IMR-90 (cell line): ENCODE data around the gene ST8SIA4. TPM values are rescaled to one million over a fixed set of nuclear protein-coding genes. Genes with fewer than 3 reads are reported as not detected.

ENCODE experiments used
- ATAC-seq: fragments of 200-7000 bp; cut with Tn5 transposase; 2 replicates; pipeline ENCODE4 v1.9.1; 2020; ENCODE audit warnings: low read depth, mild to moderate bottlenecking, moderate library complexity
- BruUV-seq: library from RNA; stranded (reverse); fragments of 400-500 nt; replicated peaks from 2 replicates; lab custom pipeline; 2021; lab: Mats Ljungman, UMichigan
- CTCF ChIA-PET: fragments of 300-600 bp; formaldehyde crosslinking; extraction: SDS; loops from one replicate; lab custom pipeline; 2021; ENCODE audit warnings: antibody characterized with exemption; lab: Yijun Ruan, JAX
- POLR2A ChIA-PET: fragments of 300-600 bp; sonication (Branson Sonifier 250); formaldehyde crosslinking; loops from one replicate; lab custom pipeline; 2022; ENCODE audit warnings: antibody characterized with exemption; ENCODE audit not compliant: unreplicated experiment; lab: Charles Lee
- DNase-seq: peaks from one replicate; pipeline ENCODE4 v3.0.0; 2013
- H2AFZ ChIP-seq: replicated peaks from 2 replicates; pipeline ENCODE3; 2013; ENCODE audit warnings: low read length, mild to moderate bottlenecking; ENCODE audit not compliant: poor library complexity
- H2AK5ac ChIP-seq: 2 replicates; pipeline ENCODE4 v1.6.1; 2013; ENCODE audit warnings: low read depth, low read length, inconsistent platforms
- H2AK9ac ChIP-seq: replicated peaks from 2 replicates; pipeline ENCODE3; 2013; ENCODE audit warnings: mild to moderate bottlenecking, low read depth, low read length, moderate library complexity; ENCODE audit not compliant: poor library complexity
- H2BK120ac ChIP-seq: 2 replicates; pipeline ENCODE4 v1.6.1; 2013; ENCODE audit warnings: low read depth, low read length, inconsistent platforms
- H2BK15ac ChIP-seq: 3 replicates; pipeline ENCODE4 v1.6.1; 2013; ENCODE audit warnings: low read depth, low read length, inconsistent platforms
- H2BK20ac ChIP-seq: 2 replicates; pipeline ENCODE4 v1.6.1; 2013; ENCODE audit warnings: low read depth, mild to moderate bottlenecking, inconsistent platforms, low read length, moderate library complexity
- H2BK5ac ChIP-seq: 2 replicates; pipeline ENCODE4 v1.6.1; 2013; ENCODE audit warnings: mild to moderate bottlenecking, low read depth, low read length, inconsistent platforms; ENCODE audit not compliant: poor library complexity, severe bottlenecking
- H3K14ac ChIP-seq: replicated peaks from 2 replicates; pipeline ENCODE4 v1.6.1; 2013; ENCODE audit warnings: low read depth, low read length, inconsistent platforms
- H3K18ac ChIP-seq: 2 replicates; pipeline ENCODE4 v1.6.1; 2013; ENCODE audit warnings: low read depth, low read length, control low read depth
- H3K23ac ChIP-seq: 2 replicates; pipeline ENCODE4 v1.6.1; 2013; ENCODE audit warnings: low read depth, low read length, inconsistent platforms
- H3K27ac ChIP-seq: 2 replicates; pipeline ENCODE4 v1.5.1; 2013; ENCODE audit warnings: mild to moderate bottlenecking, control low read depth, low read length; ENCODE audit not compliant: insufficient read depth
- H3K27me3 ChIP-seq: 2 replicates; pipeline ENCODE4 v1.6.1; 2013; ENCODE audit warnings: low read length; ENCODE audit not compliant: control insufficient read depth, insufficient read depth
- H3K36me3 ChIP-seq: 2 replicates; pipeline ENCODE4 v1.6.1; 2013; ENCODE audit warnings: low read length, mixed read lengths; ENCODE audit not compliant: control insufficient read depth, insufficient read depth
- H3K4ac ChIP-seq: 2 replicates; pipeline ENCODE4 v1.6.1; 2013; ENCODE audit warnings: low read depth, low read length, inconsistent platforms
- H3K4me1 ChIP-seq: 2 replicates; pipeline ENCODE4 v1.6.1; 2013; ENCODE audit warnings: low read length, mixed read lengths; ENCODE audit not compliant: control insufficient read depth, insufficient read depth
- H3K4me2 ChIP-seq: 2 replicates; pipeline ENCODE4 v1.6.1; 2013; ENCODE audit warnings: low read depth, mild to moderate bottlenecking, control low read depth, low read length, moderate library complexity
- H3K4me3 ChIP-seq: 2 replicates; pipeline ENCODE4 v1.5.1; 2013; ENCODE audit warnings: low read depth, mild to moderate bottlenecking, control low read depth, low read length, moderate library complexity; ENCODE audit not compliant: insufficient read depth
- H3K56ac ChIP-seq: 2 replicates; pipeline ENCODE4 v1.6.1; 2013; ENCODE audit warnings: low read length, inconsistent platforms; ENCODE audit not compliant: insufficient read depth; ENCODE audit errors: extremely low read depth
- H3K79me1 ChIP-seq, 2 experiments: 2 replicates each; pipeline ENCODE4 v1.6.1; 2013; ENCODE audit warnings: low read length in 2 of 2, inconsistent platforms in 1 of 2, low read depth in 1 of 2
- H3K9ac ChIP-seq: 2 replicates; pipeline ENCODE4 v1.6.1; 2013; ENCODE audit warnings: low read depth, low read length, control low read depth
- H3K9me1 ChIP-seq: 2 replicates; pipeline ENCODE4 v1.6.1; 2013; ENCODE audit warnings: low read length, inconsistent platforms; ENCODE audit not compliant: insufficient read depth
- H3K9me3 ChIP-seq: 2 replicates; pipeline ENCODE4 v1.6.1; 2013; ENCODE audit warnings: low read length; ENCODE audit not compliant: control insufficient read depth, insufficient read depth
- H4K20me1 ChIP-seq: 2 replicates; pipeline ENCODE4 v1.6.1; 2013; ENCODE audit warnings: low read length, inconsistent platforms; ENCODE audit not compliant: insufficient read depth
- H4K5ac ChIP-seq: 2 replicates; pipeline ENCODE4 v1.6.1; 2013; ENCODE audit warnings: mild to moderate bottlenecking, low read depth, low read length, control low read depth
- H4K8ac ChIP-seq, 2 experiments: 2 replicates each; pipeline ENCODE4 v1.6.1; 2013; ENCODE audit warnings: low read depth in 2 of 2, low read length in 2 of 2, control low read depth in 1 of 2, inconsistent platforms in 1 of 2
- H4K91ac ChIP-seq: 2 replicates; pipeline ENCODE4 v1.6.1; 2013; ENCODE audit warnings: low read depth, low read length, inconsistent platforms; ENCODE audit not compliant: insufficient read depth
- FOS ChIP-seq: fragments of 150-350 bp; IDR thresholded peaks from 2 replicates; pipeline ENCODE4 v1.6.1; 2016; ENCODE audit warnings: low read depth, low read length
- MAFK ChIP-seq: IDR thresholded peaks from 2 replicates; pipeline ENCODE4 v1.6.1; 2012; ENCODE audit warnings: low read depth, low read length, improper control_type of control experiment
- MAZ ChIP-seq: IDR thresholded peaks from 2 replicates; pipeline ENCODE4 v1.6.1; 2012; ENCODE audit warnings: low read depth, mild to moderate bottlenecking, low read length, improper control_type of control experiment, moderate library complexity, borderline replicate concordance
- MXI1 ChIP-seq: IDR thresholded peaks from 2 replicates; pipeline ENCODE4 v1.6.1; 2012; ENCODE audit warnings: low read depth, mild to moderate bottlenecking, low read length, moderate library complexity, borderline replicate concordance
- NFE2L2 ChIP-seq: fragments of 150-350 bp; IDR thresholded peaks from 2 replicates; pipeline ENCODE4 v1.6.1; 2016; ENCODE audit warnings: low read depth, mild to moderate bottlenecking, low read length
- RAD21 ChIP-seq: IDR thresholded peaks from 2 replicates; pipeline ENCODE4 v1.6.1; 2012; ENCODE audit warnings: low read length, improper control_type of control experiment
- RCOR1 ChIP-seq: IDR thresholded peaks from 2 replicates; pipeline ENCODE4 v1.6.1; 2012; ENCODE audit warnings: mild to moderate bottlenecking, low read length, improper control_type of control experiment; ENCODE audit not compliant: insufficient replicate concordance
- RFX5 ChIP-seq: IDR thresholded peaks from 2 replicates; pipeline ENCODE4 v1.8.0; 2012; ENCODE audit warnings: low read depth, mild to moderate bottlenecking, low read length, moderate library complexity
- WGBS, 2 experiments: methylation state at CpG; one replicate each; pipeline versions ENCODE4 v1.1.5 to v1.1.7; 2013; ENCODE audit warnings: missing lambda C conversion rate in 2 of 2; ENCODE audit not compliant: insufficient read length in 1 of 2; ENCODE audit errors: extremely low coverage in 2 of 2; 5-methylcytosine and 5-hydroxymethylcytosine counted together
- dilution Hi-C: fragments of 300-500 bp; cut with HindIII; formaldehyde crosslinking; loops from one replicate; pipeline ENCODE4 v1.14.3; 2018; ENCODE audit warnings: low sequenced_read_pairs; ENCODE audit not compliant: unreplicated experiment
- in situ Hi-C: fragments of 300-500 bp; cut with MboI; formaldehyde crosslinking; loops from 3 replicates; pipeline ENCODE4 v1.14.3; 2019; ENCODE audit warnings: low sequenced_read_pairs, inconsistent platforms, mixed read lengths
- intact Hi-C: fragments of 100-400 bp; cut with micrococcal nuclease; formaldehyde crosslinking; loops from 2 replicates; pipeline ENCODE4 v1.10.0; 2022
- polyA plus RNA-seq, 3 experiments: library from polyadenylated mRNA; depleted of rRNA; stranded (reverse); fragments of >200 nt; gene quantifications; 2 replicates each; pipeline ENCODE4 v1.2.3, GENCODE V29; 2012; ENCODE audit warnings: low replicate concordance in 1 of 3
- total RNA-seq: library from RNA; depleted of rRNA; stranded (reverse); fragments of >200 nt; gene quantifications from 2 replicates; pipeline ENCODE4 v1.2.3, GENCODE V29; 2012
- TF ChIP-seq, protein P1 (sequence below): conservative IDR thresholded peaks from 2 replicates; pipeline ENCODE4 v1.5.1; 2012; ENCODE audit warnings: mild to moderate bottlenecking, low read depth, low read length, improper control_type of control experiment

Gene ST8SIA4
- total and polyA plus RNA-seq, 2 of the 4 experiments (the other 2 are of a cell fraction) = 0.02 to 0.18 TPM

DNA sequence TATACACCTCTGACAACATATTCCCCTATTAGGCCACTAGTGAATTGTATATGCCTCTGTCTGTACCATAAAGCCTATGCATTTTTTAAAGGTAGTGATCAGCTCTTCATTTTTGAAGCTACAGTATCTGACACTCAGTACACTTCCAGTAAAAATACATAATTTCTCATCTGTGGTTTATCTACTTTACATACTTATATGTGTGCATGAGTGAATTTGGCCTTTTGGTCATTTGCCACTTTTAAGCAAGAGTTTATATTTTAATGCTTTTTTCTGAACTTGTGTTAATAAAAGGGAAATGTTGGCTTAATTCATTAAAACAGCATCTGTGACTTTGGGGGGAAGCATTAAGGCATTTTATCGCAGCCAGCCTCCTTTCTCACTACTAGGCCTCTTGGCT is 47.8 kb downstream of the ST8SIA4 start:
- no peak overlapping the region for H2BK120ac ChIP-seq
- TF ChIP-seq MAZ (no peak), RCOR1 (no peak), MAFK (no peak), FOS (no peak), MXI1 (no peak), RFX5 (no peak), NFE2L2 (no peak), RAD21 (no peak)
- TF ChIP-seq, protein P1, sequence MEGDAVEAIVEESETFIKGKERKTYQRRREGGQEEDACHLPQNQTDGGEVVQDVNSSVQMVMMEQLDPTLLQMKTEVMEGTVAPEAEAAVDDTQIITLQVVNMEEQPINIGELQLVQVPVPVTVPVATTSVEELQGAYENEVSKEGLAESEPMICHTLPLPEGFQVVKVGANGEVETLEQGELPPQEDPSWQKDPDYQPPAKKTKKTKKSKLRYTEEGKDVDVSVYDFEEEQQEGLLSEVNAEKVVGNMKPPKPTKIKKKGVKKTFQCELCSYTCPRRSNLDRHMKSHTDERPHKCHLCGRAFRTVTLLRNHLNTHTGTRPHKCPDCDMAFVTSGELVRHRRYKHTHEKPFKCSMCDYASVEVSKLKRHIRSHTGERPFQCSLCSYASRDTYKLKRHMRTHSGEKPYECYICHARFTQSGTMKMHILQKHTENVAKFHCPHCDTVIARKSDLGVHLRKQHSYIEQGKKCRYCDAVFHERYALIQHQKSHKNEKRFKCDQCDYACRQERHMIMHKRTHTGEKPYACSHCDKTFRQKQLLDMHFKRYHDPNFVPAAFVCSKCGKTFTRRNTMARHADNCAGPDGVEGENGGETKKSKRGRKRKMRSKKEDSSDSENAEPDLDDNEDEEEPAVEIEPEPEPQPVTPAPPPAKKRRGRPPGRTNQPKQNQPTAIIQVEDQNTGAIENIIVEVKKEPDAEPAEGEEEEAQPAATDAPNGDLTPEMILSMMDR = no peak
- no peak overlapping the region for H2AFZ ChIP-seq
- no peak overlapping the region for H3K56ac ChIP-seq
- no peak overlapping the region for H4K91ac ChIP-seq
- H3K4me3 ChIP-seq = no peak overlapping the region
- dilution Hi-C loops (no loop called here), in situ Hi-C loops (no loop called here), intact Hi-C loops (no loop called here)
- no peak overlapping the region for H2BK15ac ChIP-seq
- no peak overlapping the region for H2BK20ac ChIP-seq
- H2AK9ac ChIP-seq = no peak overlapping the region
- no peaks in the 10 kb centered on the region for H3K36me3 ChIP-seq
- no peak overlapping the region for H3K14ac ChIP-seq
- ATAC-seq (no peak), DNase-seq (no peak)
- no peak overlapping the region for H4K8ac ChIP-seq
- no peak overlapping the region for H2AK5ac ChIP-seq
- H3K9ac ChIP-seq = no peak overlapping the region
- no peak overlapping the region for H3K4ac ChIP-seq
- no peaks in the 10 kb centered on the region for H3K4me1 ChIP-seq
- H3K18ac ChIP-seq = no peak overlapping the region
- no peaks in the 10 kb centered on the region for H4K20me1 ChIP-seq
- WGBS, 2 experiments = no CpG with 5 or more reads among the region's 1 CpG
- H3K79me1 ChIP-seq = no peaks in the 10 kb centered on the region
- H2BK5ac ChIP-seq = no peak overlapping the region
- no TSS peak for BruUV-seq
- H3K27me3 ChIP-seq = no peaks in the 10 kb centered on the region
- no peaks in the 10 kb centered on the region for H3K9me3 ChIP-seq
- H3K27ac ChIP-seq = no peak overlapping the region
- ChIA-PET POLR2A (no interaction called here), CTCF (interaction anchor here (0.6 kb wide), 1 partner anchor 110 kb away, joined by 7 read pairs; no protein-coding TSS in a partner anchor)
- H4K5ac ChIP-seq = no peak overlapping the region
- H3K4me2 ChIP-seq = no peak overlapping the region
- H3K23ac ChIP-seq = no peak overlapping the region
- no peaks in the 10 kb centered on the region for H3K9me1 ChIP-seq
